GM18526 (cell line): ENCODE measurements around the gene ATP11C.

Experiments used
- POLR2A ChIP-seq: IDR thresholded peaks from 3 replicates; pipeline ENCODE4 v1.6.1; 2011; ENCODE audit not compliant: insufficient read length; ENCODE audit errors: extremely low read depth

The ATP11C gene

GRCh38 chrX:139831675-139832456 lies 101.0 kb downstream of the ATP11C start:
- no peak for TF ChIP-seq POLR2A

GRCh38 chrX:139831017-139831416 lies 101.8 kb downstream of the ATP11C start:
- no peak for TF ChIP-seq POLR2A

GRCh38 chrX:139828830-139829229 lies 104.0 kb downstream of the ATP11C start:
- no peak for TF ChIP-seq POLR2A

- no peak for TF ChIP-seq POLR2A
Measured at GRCh38 chrX:139828033-139828432, 104.8 kb downstream of the ATP11C start.

GRCh38 chrX:139826065-139827044 lies 106.5 kb downstream of the ATP11C start:
- no peak for TF ChIP-seq POLR2A

- no peak for TF ChIP-seq POLR2A
Measured at GRCh38 chrX:139825618-139826017, 107.2 kb downstream of the ATP11C start.

GRCh38 chrX:139823806-139824205 lies 109.0 kb downstream of the ATP11C start:
- TF ChIP-seq POLR2A: no peak

GRCh38 chrX:139820358-139820984 lies 112.4 kb downstream of the ATP11C start:
- no peak for TF ChIP-seq POLR2A

- TF ChIP-seq POLR2A: no peak
Measured at GRCh38 chrX:139816204-139816603, 116.6 kb downstream of the ATP11C start.

GRCh38 chrX:139815771-139816170 lies 117.1 kb downstream of the ATP11C start:
- no peak for TF ChIP-seq POLR2A

GRCh38 chrX:139811942-139812629 lies 120.8 kb downstream of the ATP11C start:
- no peak for TF ChIP-seq POLR2A

- TF ChIP-seq POLR2A: no peak
Measured at GRCh38 chrX:139804482-139804881, 128.4 kb downstream of the ATP11C start.

- TF ChIP-seq POLR2A: no peak
Measured at GRCh38 chrX:139803224-139803623, 129.6 kb downstream of the ATP11C start.

GRCh38 chrX:139802048-139802447 lies 130.8 kb downstream of the ATP11C start:
- TF ChIP-seq POLR2A: no peak

GRCh38 chrX:139801397-139801813 lies 131.4 kb downstream of the ATP11C start:
- TF ChIP-seq POLR2A: no peak

GRCh38 chrX:139798701-139799100 lies 134.2 kb downstream of the ATP11C start:
- no peak for TF ChIP-seq POLR2A

GRCh38 chrX:139795196-139795595 lies 137.7 kb downstream of the ATP11C start:
- no peak for TF ChIP-seq POLR2A
